ENCODE data around the gene ATP2A3.

ATP2A3 gene

GRCh38 chr17:3990386-3991127 is 26.3 kb upstream of the ATP2A3 start:
- TF ChIP-seq, protein P1, sequence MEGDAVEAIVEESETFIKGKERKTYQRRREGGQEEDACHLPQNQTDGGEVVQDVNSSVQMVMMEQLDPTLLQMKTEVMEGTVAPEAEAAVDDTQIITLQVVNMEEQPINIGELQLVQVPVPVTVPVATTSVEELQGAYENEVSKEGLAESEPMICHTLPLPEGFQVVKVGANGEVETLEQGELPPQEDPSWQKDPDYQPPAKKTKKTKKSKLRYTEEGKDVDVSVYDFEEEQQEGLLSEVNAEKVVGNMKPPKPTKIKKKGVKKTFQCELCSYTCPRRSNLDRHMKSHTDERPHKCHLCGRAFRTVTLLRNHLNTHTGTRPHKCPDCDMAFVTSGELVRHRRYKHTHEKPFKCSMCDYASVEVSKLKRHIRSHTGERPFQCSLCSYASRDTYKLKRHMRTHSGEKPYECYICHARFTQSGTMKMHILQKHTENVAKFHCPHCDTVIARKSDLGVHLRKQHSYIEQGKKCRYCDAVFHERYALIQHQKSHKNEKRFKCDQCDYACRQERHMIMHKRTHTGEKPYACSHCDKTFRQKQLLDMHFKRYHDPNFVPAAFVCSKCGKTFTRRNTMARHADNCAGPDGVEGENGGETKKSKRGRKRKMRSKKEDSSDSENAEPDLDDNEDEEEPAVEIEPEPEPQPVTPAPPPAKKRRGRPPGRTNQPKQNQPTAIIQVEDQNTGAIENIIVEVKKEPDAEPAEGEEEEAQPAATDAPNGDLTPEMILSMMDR (IDR thresholded peaks at IDR 0.05; ENCODE audit: insufficient read depth, missing control alignments) = no peak
- DNase-seq (ENCODE audit: insufficient read length, low spot score) (no peak), FAIRE-seq (no peak)

DNA sequence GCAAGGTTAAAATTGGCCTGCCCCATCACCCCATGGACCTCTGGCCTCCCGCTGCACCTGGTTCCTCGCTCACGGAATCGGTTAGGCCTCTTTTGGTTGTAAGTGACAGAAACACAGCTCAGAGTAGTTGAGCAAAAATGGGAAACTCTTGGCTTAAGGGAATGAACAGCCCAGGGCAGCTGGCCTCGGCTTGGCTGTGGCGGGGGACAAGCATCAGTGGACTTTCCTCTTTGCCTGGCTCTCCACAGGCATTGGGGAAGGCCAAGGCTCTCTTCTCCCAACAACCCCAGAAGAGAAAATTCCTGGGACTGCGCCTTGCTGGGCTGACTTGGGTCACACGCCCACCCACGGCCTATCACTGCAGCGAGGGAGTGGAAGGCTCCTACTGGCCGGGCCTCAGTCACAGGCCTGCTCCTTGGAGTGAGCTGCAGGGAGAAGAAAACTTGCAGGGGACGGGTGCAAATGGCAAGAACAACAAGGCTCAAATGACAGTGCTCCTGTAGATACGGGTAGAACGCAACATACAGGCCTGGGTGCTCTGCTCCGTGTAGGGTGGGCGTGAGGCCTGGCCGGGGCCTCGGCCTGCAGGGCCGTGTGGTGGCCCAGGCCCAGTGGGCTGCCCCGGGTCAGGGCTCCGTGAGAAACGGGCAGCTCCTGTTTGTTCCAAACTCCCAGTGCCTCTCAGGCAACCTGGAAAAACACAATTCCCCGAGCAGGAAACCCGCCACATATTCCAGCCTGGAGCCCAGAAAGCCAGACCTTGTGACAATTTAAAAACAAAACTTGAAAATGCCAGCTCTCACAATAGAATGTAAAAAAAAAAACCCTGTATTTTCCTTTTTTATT is 25.0 kb upstream of the ATP2A3 start:
- FAIRE-seq (no peak), DNase-seq (ENCODE audit: insufficient read length, low spot score) (no peak)
- TF ChIP-seq, protein P1 (IDR thresholded peaks at IDR 0.05; ENCODE audit: insufficient read depth, missing control alignments) = no peak

GRCh38 chr17:3988297-3989040 is 24.2 kb upstream of the ATP2A3 start:
- no peak for DNase-seq (ENCODE audit: insufficient read length, low spot score)
- no peak for FAIRE-seq

GRCh38 chr17:3986939-3987335 is 22.7 kb upstream of the ATP2A3 start:
- FAIRE-seq (no peak), DNase-seq (ENCODE audit: insufficient read length, low spot score) (no peak)
- TF ChIP-seq, protein P1 (IDR thresholded peaks at IDR 0.05; ENCODE audit: insufficient read depth, missing control alignments) = no peak

More at GRCh38 chr17:3988297-3989040, 24.2 kb upstream of the ATP2A3 start:
- TF ChIP-seq, protein P1 (IDR thresholded peaks at IDR 0.05; ENCODE audit: insufficient read depth, missing control alignments) = no peak

- FAIRE-seq (no peak), DNase-seq (ENCODE audit: insufficient read length, low spot score) (no peak)
- TF ChIP-seq, protein P1 (IDR thresholded peaks at IDR 0.05; ENCODE audit: insufficient read depth, missing control alignments) = no peak
Observed at GRCh38 chr17:3986270-3986938, 22.2 kb upstream of the ATP2A3 start.

DNA sequence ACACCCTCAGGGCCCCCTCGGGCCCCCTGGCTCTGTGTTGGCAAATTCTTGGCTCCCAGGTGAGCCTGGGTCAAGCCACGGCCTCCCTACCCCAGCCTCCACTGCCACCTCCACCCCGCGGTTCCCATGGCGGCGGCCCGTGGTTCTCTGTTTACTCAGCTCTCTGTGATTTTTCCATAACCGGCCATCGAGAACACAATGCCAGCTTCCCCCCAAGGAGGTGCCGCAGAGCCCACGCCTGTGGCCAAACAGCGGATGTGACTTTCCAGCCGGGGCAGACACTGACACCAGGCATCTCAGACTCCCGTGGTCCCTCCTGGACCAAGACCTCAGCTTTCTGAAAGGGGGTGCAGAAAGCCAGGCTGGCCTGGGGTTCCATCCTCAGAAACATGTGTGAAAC is 21.6 kb upstream of the ATP2A3 start:
- FAIRE-seq (no peak), DNase-seq (ENCODE audit: insufficient read length, low spot score) (no peak)
- TF ChIP-seq, protein P1 (IDR thresholded peaks at IDR 0.05; ENCODE audit: insufficient read depth, missing control alignments) = no peak

Measured in D721Med (cell line).